NCI-H526 (cell line): ENCODE results near the gene SPDYE16.
"Not testable (repeated sequence)": the region's sequence is repeated elsewhere in the genome, so short reads cannot be mapped to it uniquely, and the experiment has no call there.

ENCODE experiments used
- DNase-seq, 2 experiments: peaks; one replicate each; lab custom pipeline; 2025; lab: John Stamatoyannopoulos, UW

Gene SPDYE16

GRCh38 chr7:76549025-76549854 lies 6.1 kb upstream of the SPDYE16 start:
- DNase-seq = peak; percentile 86 to 95

- DNase-seq = not testable (repeated sequence)
These were observed 11.5 kb downstream of the SPDYE16 start for GRCh38 chr7:76531643-76532042.

GRCh38 chr7:76526183-76526582 lies 16.9 kb downstream of the SPDYE16 start:
- not testable (repeated sequence) for DNase-seq

- DNase-seq = not testable (repeated sequence)
These were observed 26.2 kb downstream of the SPDYE16 start for GRCh38 chr7:76516932-76517331.

GRCh38 chr7:76515999-76516443 lies 27.1 kb downstream of the SPDYE16 start:
- DNase-seq = peak in 1 of 2 experiments; percentile 70

- no peak for DNase-seq
These were observed 27.9 kb downstream of the SPDYE16 start for GRCh38 chr7:76514926-76515771.

- no peak for DNase-seq
These were observed 29.0 kb downstream of the SPDYE16 start for GRCh38 chr7:76513817-76514799.

- DNase-seq = no peak
These were observed 29.9 kb downstream of the SPDYE16 start for GRCh38 chr7:76512941-76513816.

- DNase-seq = not testable (repeated sequence)
These were observed 30.9 kb downstream of the SPDYE16 start for GRCh38 chr7:76511911-76512885.

- DNase-seq = not testable (repeated sequence)
These were observed 31.7 kb downstream of the SPDYE16 start for GRCh38 chr7:76511200-76511910.

GRCh38 chr7:76509931-76510877 lies 32.9 kb downstream of the SPDYE16 start, which contains the start of gene UPK3B:
UPK3B (plus strand) TSS chr7:76510552; CDS start chr7:76510653, 101 bp downstream.
- DNase-seq = no peak

- DNase-seq = no peak
These were observed 35.2 kb downstream of the SPDYE16 start for GRCh38 chr7:76507723-76508406.

- DNase-seq = not testable (repeated sequence)
These were observed 36.5 kb downstream of the SPDYE16 start for GRCh38 chr7:76506643-76507042.

GRCh38 chr7:76506081-76506440 lies 37.0 kb downstream of the SPDYE16 start:
- no peak for DNase-seq

- no peak for DNase-seq
These were observed 37.7 kb downstream of the SPDYE16 start for GRCh38 chr7:76505168-76506080.
